Activated naive CD4-positive, alpha-beta T cell treated with anti-CD3 and anti-CD28 coated beads, Interleukin-2, amount 50 U/mL, for 72 hours (primary cell): ENCODE results near the gene TESPA1. TPM values are rescaled to one million over a fixed set of nuclear protein-coding genes. Genes with fewer than 3 reads are reported as not detected.
"Not testable (repeated sequence)": the region's sequence is repeated elsewhere in the genome, so short reads cannot be mapped to it uniquely, and the experiment has no call there.

Experiments used
- ATAC-seq, 2 donors: fragments of 150-1000 bp; cut with Tn5 transposase; 2 replicates each; pipeline ENCODE4 v1.10.0; 2021; ENCODE audit warnings: mild to moderate bottlenecking in 2 of 2, moderate library complexity in 2 of 2
- DNase-seq, 2 donors: peaks; one replicate each; pipeline ENCODE4 v3.0.0; 2021 to 2022; ENCODE audit warnings: low spot score in 2 of 2
- H3K27ac Mint-ChIP-seq, 2 donors: one replicate each; pipeline ENCODE4 v1.8.0; 2022; ENCODE audit warnings: mild to moderate bottlenecking in 2 of 2, mixed read lengths in 2 of 2
- H3K36me3 Mint-ChIP-seq, 2 donors: one replicate each; pipeline ENCODE4 v1.8.0; 2022; ENCODE audit warnings: mixed read lengths in 2 of 2
- H3K9me3 Mint-ChIP-seq, 2 donors: one replicate each; pipeline ENCODE4 v1.8.0; 2022; ENCODE audit warnings: mixed read lengths in 2 of 2
- total RNA-seq, 2 donors: library from RNA; stranded (reverse); gene quantifications; one replicate each; pipeline ENCODE4 v1.2.3, GENCODE V29; 2022

The TESPA1 gene
- total RNA-seq, 2 donors from 2014 or later, result 94.7 to 95.8 TPM

DNA sequence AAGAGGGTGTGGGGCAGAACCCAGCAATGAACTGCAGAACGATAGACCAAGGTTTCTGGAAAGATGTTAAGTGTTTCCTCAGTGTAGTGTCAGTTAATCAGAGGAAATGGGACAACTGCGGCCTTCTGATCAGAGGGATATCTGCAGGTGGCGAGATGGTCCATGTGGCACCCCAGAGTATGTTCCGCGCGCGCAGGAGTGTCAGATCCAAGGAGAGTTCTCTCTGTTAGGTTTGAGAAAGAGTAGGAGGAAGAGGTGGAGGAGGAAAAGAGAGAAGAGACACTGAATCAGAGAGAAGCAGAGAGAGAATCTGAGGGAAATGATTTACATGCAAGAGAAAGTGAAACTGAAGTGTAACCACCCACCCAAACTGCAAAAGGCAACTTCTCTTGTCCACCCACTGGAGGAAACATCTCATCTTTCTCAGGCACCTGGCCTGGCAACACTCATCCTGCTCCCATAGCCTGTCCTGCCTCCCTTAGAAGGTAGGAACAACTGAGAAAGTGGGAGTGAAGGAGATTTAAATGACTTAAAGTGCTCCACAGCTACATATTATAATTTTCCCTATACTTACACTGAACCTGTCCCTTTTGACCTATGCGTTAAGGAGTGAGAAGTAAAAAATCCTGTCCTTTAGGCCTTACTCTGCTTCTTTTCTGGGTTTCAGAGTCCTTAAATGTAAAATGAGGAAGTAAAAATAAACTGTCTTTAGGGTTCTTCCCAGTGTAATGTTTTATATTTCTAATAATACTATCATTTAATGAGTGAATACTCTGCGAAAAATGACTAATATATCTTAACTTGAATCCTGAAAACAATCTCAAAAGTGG is 6.8 kb upstream of the TESPA1 start:
- H3K27ac Mint-ChIP-seq, result peak overlapping the region; percentile 90 to 97
- peaks cover 0 to 7% of the 10 kb centered on the region in 2 donors for H3K36me3 Mint-ChIP-seq
- peak; percentile 82 to 91 for ATAC-seq
- no peaks in the 10 kb centered on the region for H3K9me3 Mint-ChIP-seq
- peak; percentile 35 to 63 for DNase-seq

DNA sequence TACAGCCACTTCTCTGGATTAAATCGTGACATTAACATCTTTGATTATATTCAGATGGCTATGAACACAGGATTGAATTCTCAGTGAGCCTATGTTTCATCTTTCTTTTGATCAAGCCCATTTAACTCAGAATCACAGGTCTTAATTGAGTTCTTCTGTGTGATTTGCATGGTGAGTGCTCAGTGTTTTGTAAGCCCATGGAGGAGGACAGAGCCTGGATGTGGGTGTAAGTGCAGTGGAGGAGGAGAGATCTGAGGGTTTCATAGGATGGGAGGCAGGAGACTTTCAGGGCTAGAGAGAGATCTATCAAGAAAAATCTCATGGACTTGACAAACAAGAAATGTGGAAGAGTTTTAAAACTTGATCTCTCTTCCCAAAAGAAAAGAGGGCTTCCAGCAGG is 5.3 kb upstream of the TESPA1 start:
- Mint-ChIP-seq H3K27ac (peak overlapping the region in 1 of 2 donors; percentile 90), H3K36me3 (peaks cover 0 to 7% of the 10 kb centered on the region in 2 donors), H3K9me3 (no peaks in the 10 kb centered on the region)
- ATAC-seq (no peak), DNase-seq (no peak)

DNA sequence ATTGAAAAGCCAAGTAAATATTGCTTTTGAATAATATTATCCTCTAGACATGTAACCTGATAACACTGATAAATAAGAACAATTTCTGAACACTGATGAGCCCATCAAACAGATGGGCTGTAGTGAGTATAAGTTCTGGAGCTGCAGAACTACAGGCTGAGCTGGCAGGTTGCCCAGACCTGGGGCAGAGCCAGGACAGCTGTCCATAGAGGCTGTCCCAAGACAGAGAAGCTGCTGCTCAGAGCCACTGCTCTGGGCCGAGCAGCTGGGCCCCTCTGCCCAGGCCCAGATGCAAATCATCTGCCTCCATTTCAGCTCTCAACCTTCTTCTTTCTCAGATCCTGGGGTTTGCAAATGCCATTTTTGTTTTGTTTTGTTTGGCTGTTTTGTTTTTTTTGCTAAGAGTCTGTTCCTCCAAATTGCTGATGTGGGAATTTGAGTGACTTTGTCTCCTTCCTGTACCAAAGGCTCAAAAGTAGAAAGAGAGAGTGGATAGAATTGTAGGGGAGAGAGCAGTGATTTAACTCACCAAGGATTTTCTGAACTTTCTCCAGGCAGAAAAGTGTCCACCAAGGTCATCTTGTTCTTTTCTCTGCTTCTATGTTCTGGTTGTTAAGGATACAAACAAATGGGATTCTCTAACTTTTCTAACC is 4.0 kb upstream of the TESPA1 start:
- Mint-ChIP-seq H3K36me3 (peaks cover 9 to 17% of the 10 kb centered on the region in 2 donors), H3K9me3 (no peaks in the 10 kb centered on the region), H3K27ac (peak overlapping the region in 1 of 2 donors; percentile 32)
- ATAC-seq (no peak), DNase-seq (no peak)

DNA sequence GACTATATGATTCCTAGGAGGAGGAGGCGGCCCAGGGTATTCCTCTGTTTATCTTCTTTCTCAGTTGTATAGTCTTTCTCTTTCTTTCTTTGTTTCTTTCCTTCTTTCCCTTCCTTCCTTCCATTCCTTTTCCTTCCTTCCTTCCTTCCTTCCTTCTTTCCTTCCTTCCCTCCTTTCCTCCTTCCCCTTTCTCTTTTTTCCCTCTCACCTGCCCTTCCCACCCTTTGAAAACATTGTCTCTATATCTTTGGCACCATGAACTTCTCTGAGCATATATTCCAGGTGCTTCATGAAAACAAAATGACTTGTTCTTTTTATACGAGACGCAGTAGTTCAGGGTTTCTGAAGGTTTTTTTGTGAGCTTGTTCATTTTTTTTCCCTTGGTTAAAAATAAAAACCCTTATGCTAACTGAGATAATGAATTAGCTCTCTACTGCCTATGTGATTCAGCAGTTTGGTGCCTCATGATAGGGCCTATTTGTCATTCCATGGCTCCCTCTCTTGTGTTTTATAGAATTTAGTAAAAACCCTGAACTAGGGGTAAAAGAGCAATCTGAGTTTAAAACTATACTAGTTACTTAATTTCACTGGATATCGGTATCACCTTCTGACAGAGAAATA is 3.2 kb upstream of the TESPA1 start:
- H3K36me3 Mint-ChIP-seq, result peaks cover 17 to 25% of the 10 kb centered on the region in 2 donors
- peak overlapping the region in 1 of 2 donors; percentile 62 for H3K27ac Mint-ChIP-seq

DNA sequence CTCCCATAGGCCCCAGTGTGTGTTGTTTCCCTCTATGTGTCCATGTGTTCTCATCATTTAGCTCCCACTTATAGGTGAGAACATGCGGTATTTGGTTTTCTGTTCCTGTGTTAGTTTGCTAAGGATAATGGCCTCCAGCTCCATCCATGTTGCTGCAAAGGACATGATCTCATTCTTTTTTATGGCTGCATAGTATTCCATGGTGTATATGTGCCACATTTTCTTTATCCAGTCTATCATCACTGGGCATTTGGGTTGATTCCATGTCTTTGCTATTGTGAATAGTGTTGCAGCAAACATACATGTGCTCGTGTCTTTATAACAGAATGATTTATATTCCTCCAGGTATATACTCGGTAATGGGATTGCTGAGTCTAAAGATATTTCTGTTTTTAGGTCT is 2.2 kb upstream of the TESPA1 start:
- H3K36me3 Mint-ChIP-seq, result peaks cover 26 to 35% of the 10 kb centered on the region in 2 donors
- not testable (repeated sequence) for DNase-seq, ATAC-seq, H3K9me3 Mint-ChIP-seq
- peak overlapping the region in 1 of 2 donors; percentile 28 for H3K27ac Mint-ChIP-seq

More for the DNA sequence above, 3.2 kb upstream of the TESPA1 start:
- no peaks in the 10 kb centered on the region for H3K9me3 Mint-ChIP-seq
- no peak for DNase-seq
- no peak for ATAC-seq

DNA sequence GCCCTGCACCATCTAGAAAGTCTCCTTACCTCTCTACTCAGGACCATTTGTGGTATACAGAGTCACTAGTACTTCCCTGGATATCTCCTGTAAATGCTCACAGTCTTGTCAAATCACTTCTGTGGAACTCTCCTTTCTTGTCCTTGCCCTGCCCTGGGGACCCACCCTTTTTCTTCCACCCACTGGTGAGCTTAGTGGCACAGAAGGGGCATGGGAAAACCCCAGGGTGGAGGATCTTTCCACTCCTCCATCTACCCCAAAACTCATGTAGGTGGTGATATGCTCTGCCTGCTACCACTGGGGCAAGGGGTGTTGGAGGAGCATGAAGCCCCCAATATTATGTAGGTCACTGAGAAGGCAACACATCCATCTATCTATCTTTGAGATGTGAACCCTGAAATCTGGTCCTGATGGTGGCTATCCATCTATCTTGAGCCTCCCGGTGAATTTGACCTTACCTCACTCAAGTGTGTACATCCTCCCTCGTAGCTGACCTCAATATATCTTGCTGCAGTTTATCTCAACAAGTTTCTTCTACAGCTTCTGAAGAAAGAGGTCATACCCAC is 943 bp downstream of the TESPA1 start:
- no peaks in the 10 kb centered on the region for H3K9me3 Mint-ChIP-seq
- H3K27ac Mint-ChIP-seq, result peak overlapping the region; percentile 92 to 96
- peaks cover 58% of the 10 kb centered on the region in 2 donors for H3K36me3 Mint-ChIP-seq
- ATAC-seq (peak in 1 of 2 donors; percentile 7), DNase-seq (no peak)

DNA sequence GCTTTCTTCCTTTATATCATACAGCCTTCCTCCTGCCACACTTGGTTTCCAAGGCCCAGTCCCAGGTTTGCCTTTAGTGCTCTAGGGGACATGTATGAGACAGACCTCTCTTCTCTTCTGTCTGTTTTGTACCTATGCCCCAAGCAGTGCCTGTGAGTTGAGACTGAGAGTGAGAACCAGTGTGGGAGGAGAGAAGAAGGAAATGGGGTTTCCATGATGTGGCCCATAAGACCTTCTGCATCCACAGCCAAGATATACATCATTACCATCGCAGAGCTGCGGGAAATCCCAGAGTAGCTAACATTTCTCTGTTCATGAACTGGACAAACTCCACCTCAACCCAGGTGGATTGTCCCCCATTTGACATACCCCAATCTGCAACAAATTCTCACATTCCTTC is 2.8 kb downstream of the TESPA1 start:
- peak overlapping the region; percentile 85 to 92 for H3K27ac Mint-ChIP-seq
- H3K9me3 Mint-ChIP-seq, result no peaks in the 10 kb centered on the region
- H3K36me3 Mint-ChIP-seq, result peaks cover 73 to 74% of the 10 kb centered on the region in 2 donors
- peak in 1 of 2 donors; percentile 41 for DNase-seq
- peak; percentile 66 to 70 for ATAC-seq

DNA sequence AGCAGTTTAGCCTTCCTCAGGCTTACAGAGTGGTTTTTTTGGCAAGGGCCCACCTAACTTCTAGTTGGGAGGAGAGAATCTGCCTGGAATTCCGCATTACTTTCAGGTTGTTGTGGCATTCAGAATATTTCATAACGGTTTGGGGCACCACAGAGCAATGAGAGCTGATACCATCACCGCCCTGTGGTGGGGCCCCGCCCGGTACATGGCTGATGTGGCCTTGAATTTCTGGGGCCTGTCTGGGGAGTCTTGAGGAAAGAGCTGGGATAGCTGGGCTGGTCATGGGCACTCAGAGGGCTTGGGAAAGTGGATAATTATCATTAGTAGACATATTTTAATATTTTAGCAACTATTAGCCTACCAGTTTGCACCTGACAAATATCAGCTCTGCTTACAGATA is 4.2 kb downstream of the TESPA1 start:
- peaks cover 81 to 83% of the 10 kb centered on the region in 2 donors for H3K36me3 Mint-ChIP-seq
- DNase-seq (no peak), ATAC-seq (peak in 1 of 2 donors; percentile 13)
- peak overlapping the region; percentile 92 to 95 for H3K27ac Mint-ChIP-seq
- H3K9me3 Mint-ChIP-seq, result no peaks in the 10 kb centered on the region

DNA sequence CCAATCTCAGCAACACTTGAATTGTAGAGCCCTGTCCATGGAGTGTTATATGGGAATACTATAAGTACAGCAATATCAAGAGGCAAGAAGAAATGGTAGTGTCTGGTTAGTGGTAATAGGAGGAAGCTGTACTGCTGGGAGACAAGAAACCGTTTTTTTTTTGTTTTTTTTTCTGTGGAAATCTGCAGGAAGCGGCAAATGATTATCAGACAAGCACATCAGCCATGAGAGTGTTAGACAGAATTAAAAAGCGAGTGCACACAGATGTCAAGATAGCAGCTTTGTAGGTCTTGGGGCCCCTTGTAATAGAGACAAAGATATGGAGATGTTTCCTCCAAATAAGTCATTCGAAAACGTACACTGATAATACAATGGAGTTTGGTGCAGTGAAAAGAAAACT is 6.7 kb downstream of the TESPA1 start:
- no peaks in the 10 kb centered on the region for H3K9me3 Mint-ChIP-seq
- no peak for ATAC-seq
- H3K36me3 Mint-ChIP-seq, result peaks cover 70 to 86% of the 10 kb centered on the region in 2 donors
- DNase-seq, result no peak
- H3K27ac Mint-ChIP-seq, result peak overlapping the region; percentile 65 to 92

DNA sequence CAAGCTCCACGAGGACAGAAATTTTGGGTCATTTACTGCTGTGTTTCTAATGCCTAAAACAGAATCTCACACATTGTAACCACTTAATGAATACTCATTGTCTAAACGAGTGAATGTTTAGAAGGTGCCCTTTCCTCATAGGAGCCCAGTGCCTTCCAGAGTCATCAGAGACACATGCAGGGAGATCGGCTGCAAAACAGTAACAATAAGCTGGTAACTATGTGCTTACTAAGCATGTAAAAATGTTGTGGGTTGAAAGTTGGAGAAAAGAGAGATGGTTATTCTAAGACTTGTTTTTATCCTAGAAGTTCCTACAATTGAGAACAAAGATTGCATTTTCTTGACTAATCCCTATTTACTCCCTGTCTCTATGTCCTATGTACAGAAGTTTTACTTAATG is 7.4 kb downstream of the TESPA1 start:
- H3K9me3 Mint-ChIP-seq, result no peaks in the 10 kb centered on the region
- peaks cover 67 to 86% of the 10 kb centered on the region in 2 donors for H3K36me3 Mint-ChIP-seq
- DNase-seq (no peak), ATAC-seq (no peak)
- H3K27ac Mint-ChIP-seq, result peak overlapping the region; percentile 50 to 92

DNA sequence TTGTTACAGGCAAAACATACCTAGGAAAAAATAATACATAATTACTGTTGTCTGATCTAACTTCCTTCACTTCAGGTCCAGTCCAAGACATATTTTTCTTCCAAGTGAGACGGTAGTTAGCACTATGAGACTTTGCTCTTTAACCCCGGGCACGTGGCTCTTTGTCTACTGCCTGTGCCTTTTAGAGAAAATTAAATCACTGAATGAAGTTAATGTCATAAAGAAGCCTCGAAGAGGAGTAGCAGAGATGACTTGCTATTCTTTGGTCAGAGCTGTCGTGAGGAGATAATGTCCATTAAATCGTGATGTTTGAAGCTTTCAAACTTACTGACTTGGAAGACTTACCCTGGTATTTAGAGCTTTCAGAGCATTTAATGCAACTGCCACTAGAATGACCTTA is 8.7 kb downstream of the TESPA1 start:
- no peaks in the 10 kb centered on the region for H3K9me3 Mint-ChIP-seq
- H3K27ac Mint-ChIP-seq, result peak overlapping the region; percentile 84 to 92
- DNase-seq, result no peak
- peaks cover 60 to 86% of the 10 kb centered on the region in 2 donors for H3K36me3 Mint-ChIP-seq
- ATAC-seq, result no peak

DNA sequence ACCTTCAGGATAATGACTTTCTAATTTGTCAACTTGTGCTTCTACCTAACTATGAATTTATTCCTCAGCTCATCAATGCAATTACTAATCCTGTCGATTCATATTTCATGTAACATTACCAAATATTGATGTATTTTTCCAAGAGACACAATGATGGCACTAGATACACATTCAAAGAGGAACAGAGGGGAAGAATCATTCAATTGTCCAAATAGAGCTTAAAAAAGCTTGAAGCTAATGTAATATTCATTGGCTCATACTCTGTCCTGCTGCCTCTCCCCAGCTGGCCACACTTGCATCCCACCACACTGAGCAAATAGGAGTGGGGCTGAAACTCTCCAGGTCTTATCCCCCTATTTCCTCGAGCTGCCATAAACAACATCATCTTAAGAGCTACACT is 9.3 kb downstream of the TESPA1 start:
- H3K27ac Mint-ChIP-seq, result peak overlapping the region in 1 of 2 donors; percentile 92
- H3K9me3 Mint-ChIP-seq, result no peaks in the 10 kb centered on the region

DNA sequence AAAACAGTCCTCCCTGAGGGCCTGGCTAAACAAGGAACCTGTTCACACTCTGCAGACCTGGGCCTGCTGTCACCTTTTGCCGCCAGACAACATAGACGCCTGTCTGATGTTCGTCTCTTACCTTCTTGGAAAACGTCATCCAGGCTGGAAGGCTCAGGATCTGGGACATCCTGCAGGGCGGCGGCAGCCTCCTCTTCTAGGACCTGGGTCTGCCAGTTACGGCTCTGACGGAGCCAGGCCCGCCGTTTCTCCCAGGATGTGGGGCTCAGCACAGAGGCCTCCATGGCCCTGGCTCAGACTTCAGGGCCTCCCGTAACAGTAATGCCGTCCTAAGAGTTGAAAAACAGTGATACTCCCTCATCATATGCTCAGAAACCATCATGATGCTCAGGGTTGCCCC is 10.3 kb downstream of the TESPA1 start:
- ATAC-seq (no peak), DNase-seq (no peak)
- Mint-ChIP-seq H3K27ac (peak overlapping the region; percentile 76 to 81), H3K9me3 (no peaks in the 10 kb centered on the region), H3K36me3 (peaks cover 50 to 76% of the 10 kb centered on the region in 2 donors)

More for the DNA sequence above, 9.3 kb downstream of the TESPA1 start:
- peaks cover 60 to 86% of the 10 kb centered on the region in 2 donors for H3K36me3 Mint-ChIP-seq
- DNase-seq (no peak), ATAC-seq (no peak)

DNA sequence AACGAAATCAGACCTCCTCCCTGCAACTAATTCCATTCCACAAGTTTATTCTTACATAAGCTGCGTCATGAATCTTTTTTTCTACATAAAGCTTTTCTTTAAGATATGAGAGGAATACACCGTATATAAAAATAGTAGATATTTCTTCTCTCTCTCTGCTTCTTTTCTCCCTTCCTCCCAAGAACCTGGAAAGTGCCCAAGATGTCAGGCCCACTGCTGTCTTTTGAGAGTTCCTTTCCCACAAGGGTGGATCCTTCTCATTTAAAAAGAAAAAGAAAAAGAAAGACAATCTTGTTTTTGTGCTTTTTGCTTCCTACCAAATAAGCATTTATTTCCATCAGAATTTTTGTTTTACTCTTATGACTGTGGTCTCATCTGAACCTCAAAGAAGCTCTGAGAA is 11.0 kb downstream of the TESPA1 start:
- ATAC-seq (no peak), DNase-seq (no peak)
- Mint-ChIP-seq H3K36me3 (peaks cover 43 to 69% of the 10 kb centered on the region in 2 donors), H3K9me3 (no peaks in the 10 kb centered on the region), H3K27ac (peak overlapping the region in 1 of 2 donors; percentile 76)

DNA sequence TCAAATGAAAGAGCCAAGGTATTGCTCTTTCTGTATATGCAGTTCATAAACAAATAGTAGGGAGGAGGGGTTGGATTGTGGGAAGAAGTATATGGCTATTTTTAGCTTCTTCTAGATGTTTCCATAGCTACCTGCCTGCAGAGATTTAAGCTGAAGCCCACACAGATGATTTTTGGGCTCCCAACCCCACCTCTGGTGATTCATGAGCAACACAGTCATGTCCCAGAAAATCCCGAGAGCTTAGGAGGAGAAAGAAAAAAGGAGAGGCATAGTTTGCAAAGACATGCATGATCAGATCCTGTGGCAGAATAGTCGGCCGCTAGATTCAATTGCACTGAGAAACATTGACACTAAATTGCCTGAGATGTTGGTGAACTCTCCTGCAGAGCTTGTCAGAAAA is 13.8 kb downstream of the TESPA1 start:
- Mint-ChIP-seq H3K27ac (peak overlapping the region in 1 of 2 donors; percentile 82), H3K9me3 (no peaks in the 10 kb centered on the region), H3K36me3 (peaks cover 47 to 73% of the 10 kb centered on the region in 2 donors)
- ATAC-seq (no peak), DNase-seq (no peak)

DNA sequence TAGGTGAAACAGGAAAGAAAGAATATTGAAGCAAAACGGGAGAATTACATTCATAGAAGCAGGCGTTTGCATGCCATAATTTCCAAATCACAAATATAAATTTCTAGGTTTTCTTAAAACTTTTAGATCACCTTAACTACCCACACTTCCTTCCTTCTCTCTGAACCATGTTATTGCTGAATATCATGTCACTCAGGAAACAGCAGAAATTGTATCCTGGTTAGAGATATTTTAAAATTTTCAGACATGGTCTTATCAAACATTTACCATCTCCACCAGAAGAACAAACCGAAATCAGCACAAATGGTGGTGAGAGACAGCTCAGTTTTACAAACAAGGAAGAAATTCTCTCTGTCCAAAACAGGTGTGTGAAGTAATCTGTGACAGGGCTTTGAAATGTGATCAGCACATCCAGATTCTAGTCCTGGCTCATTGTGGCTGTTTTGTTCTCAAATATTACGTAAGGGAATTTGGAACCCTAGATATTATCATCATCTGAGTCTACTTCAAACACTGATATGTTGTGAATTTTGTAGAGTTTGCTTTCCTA is 16.3 kb downstream of the TESPA1 start:
- no peak for ATAC-seq

More for the DNA sequence above, 16.3 kb downstream of the TESPA1 start:
- no peaks in the 10 kb centered on the region for H3K9me3 Mint-ChIP-seq
- peaks cover 60 to 81% of the 10 kb centered on the region in 2 donors for H3K36me3 Mint-ChIP-seq
- no peak for DNase-seq
- H3K27ac Mint-ChIP-seq, result peak overlapping the region in 1 of 2 donors; percentile 43
